GM13976 (cell line): ENCODE results near the gene GLIPR2.

Source experiments
- DNase-seq: peaks from one replicate; pipeline ENCODE4 v3.0.0; 2012; ENCODE audit warnings: low spot score
- CTCF ChIP-seq: IDR thresholded peaks from 2 replicates; pipeline ENCODE4 v1.5.1; 2012; ENCODE audit warnings: borderline replicate concordance, mild to moderate bottlenecking; ENCODE audit not compliant: insufficient read depth; ENCODE audit errors: extremely low read depth, missing control alignments, control extremely low read depth
- in situ Hi-C: fragments of 300-500 bp; cut with MboI; formaldehyde crosslinking; loops from one replicate; pipeline ENCODE4 v1.12.0; 2022; ENCODE audit warnings: low sequenced_read_pairs, mixed read lengths, inconsistent platforms; ENCODE audit not compliant: unreplicated experiment

GLIPR2 gene

GRCh38 chr9:36136894-36137391 lies 410 bp downstream of the GLIPR2 start:
- DNase-seq, result no peak
- no peak for TF ChIP-seq CTCF
- in situ Hi-C loops, result no loop called here

GRCh38 chr9:36137392-36138004 lies 965 bp downstream of the GLIPR2 start:
- no peak for DNase-seq
- in situ Hi-C loops, result no loop called here
- TF ChIP-seq CTCF, result no peak

GRCh38 chr9:36138496-36138895 lies 2.0 kb downstream of the GLIPR2 start:
- in situ Hi-C loops, result no loop called here
- TF ChIP-seq CTCF, result no peak
- DNase-seq, result no peak

- no peak for DNase-seq
- no peak for TF ChIP-seq CTCF
These were observed 2.4 kb downstream of the GLIPR2 start for GRCh38 chr9:36138901-36139300.

GRCh38 chr9:36140086-36141084 lies 3.9 kb downstream of the GLIPR2 start:
- no peak for TF ChIP-seq CTCF
- DNase-seq, result no peak
- in situ Hi-C loops, result no loop called here

More at GRCh38 chr9:36138901-36139300, 2.4 kb downstream of the GLIPR2 start:
- in situ Hi-C loops, result no loop called here

- in situ Hi-C loops, result no loop called here
- DNase-seq, result no peak
- no peak for TF ChIP-seq CTCF
These were observed 4.8 kb downstream of the GLIPR2 start for GRCh38 chr9:36141288-36141687.
